PC-9 (cell line): ENCODE results near the gene ADAMTS12. TPM values are rescaled to one million over a fixed set of nuclear protein-coding genes. Genes with fewer than 3 reads are reported as not detected.

ENCODE experiments used
- BruUV-seq: library from RNA; stranded (reverse); fragments of 400-500 nt; replicated peaks from 2 replicates; lab custom pipeline; 2021; lab: Mats Ljungman, UMichigan
- CTCF ChIA-PET: fragments of 300-600 bp; sonication (Branson Sonifier 250); formaldehyde crosslinking; loops from one replicate; lab custom pipeline; 2022; ENCODE audit warnings: antibody characterized with exemption; lab: Charles Lee
- POLR2A ChIA-PET: fragments of 300-600 bp; sonication (Branson Sonifier 250); formaldehyde crosslinking; loops from one replicate; lab custom pipeline; 2022; ENCODE audit warnings: antibody characterized with exemption; ENCODE audit not compliant: unreplicated experiment; lab: Charles Lee
- DNase-seq, 2 experiments: peaks; one replicate each; pipeline versions ENCODE4 v3.0.0 to v3.0.0-alpha.2; 2015 to 2022; ENCODE audit warnings: mixed read lengths in 1 of 2
- H2AFZ ChIP-seq: fragments of 200-600 bp; sonication (generic); 2 replicates; pipeline ENCODE4 v1.8.1; 2017; ENCODE audit warnings: antibody characterized with exemption
- H3F3A ChIP-seq: fragments of 200-600 bp; sonication (generic); 2 replicates; pipeline ENCODE4 v1.8.1; 2017; ENCODE audit warnings: antibody characterized with exemption, mild to moderate bottlenecking, low read depth; ENCODE audit not compliant: insufficient read depth
- H3K27ac ChIP-seq: fragments of 200-600 bp; sonication (generic); 2 replicates; pipeline ENCODE4 v1.6.1; 2016; ENCODE audit warnings: mixed run types
- H3K27me3 ChIP-seq: fragments of 200-600 bp; sonication (generic); 2 replicates; pipeline ENCODE4 v1.6.1; 2016; ENCODE audit warnings: low read depth, mixed run types; ENCODE audit not compliant: insufficient read depth
- H3K36me3 ChIP-seq: fragments of 200-600 bp; sonication (generic); 2 replicates; pipeline ENCODE4 v1.6.1; 2016; ENCODE audit warnings: low read depth, mixed run types
- H3K4me1 ChIP-seq: fragments of 200-600 bp; sonication (generic); replicated peaks from 2 replicates; pipeline ENCODE4 v1.6.1; 2016; ENCODE audit warnings: mixed run types; ENCODE audit not compliant: insufficient read depth
- H3K4me2 ChIP-seq: fragments of 200-600 bp; sonication (generic); 2 replicates; pipeline ENCODE4 v1.6.1; 2017; ENCODE audit warnings: mixed run types
- H3K4me3 ChIP-seq: fragments of 200-600 bp; sonication (generic); 2 replicates; pipeline ENCODE4 v1.6.1; 2016; ENCODE audit warnings: mixed run types
- H3K79me2 ChIP-seq: fragments of 200-600 bp; sonication (generic); 2 replicates; pipeline ENCODE4 v1.6.1; 2017; ENCODE audit warnings: low read depth, mixed run types
- H3K9me2 ChIP-seq: fragments of 200-600 bp; sonication (generic); 2 replicates; pipeline ENCODE4 v1.8.1; 2017; ENCODE audit warnings: mild to moderate bottlenecking; ENCODE audit not compliant: insufficient read depth
- H3K9me3 ChIP-seq: fragments of 200-600 bp; sonication (generic); 2 replicates; pipeline ENCODE4 v1.8.1; 2016; ENCODE audit warnings: low read depth; ENCODE audit not compliant: insufficient read depth
- H4K20me1 ChIP-seq: fragments of 200-600 bp; sonication (generic); 2 replicates; pipeline ENCODE4 v1.8.1; 2017; ENCODE audit not compliant: insufficient read depth
- CTCF ChIP-seq: fragments of 200-600 bp; sonication (generic); conservative IDR thresholded peaks from 2 replicates; pipeline ENCODE4 v1.6.1; 2017; ENCODE audit warnings: mixed run types, antibody characterized with exemption, mild to moderate bottlenecking, moderate library complexity
- EZH2 ChIP-seq: fragments of 200-600 bp; sonication (generic); IDR thresholded peaks from 2 replicates; pipeline ENCODE4 v1.8.0; 2017; ENCODE audit warnings: antibody characterized with exemption, low read depth
- intact Hi-C: fragments of 100-400 bp; cut with micrococcal nuclease; formaldehyde crosslinking; loops from one replicate; pipeline ENCODE4 v1.10.0; 2022; ENCODE audit not compliant: unreplicated experiment
- total RNA-seq: library from RNA; stranded (reverse); gene quantifications from 2 replicates; pipeline ENCODE4 v1.2.3, GENCODE V29; 2021

ADAMTS12 gene
- total RNA-seq, 1 experiment from 2014 or later: 103 TPM

- Histone ChIP-seq H3K4me3 (no peak overlapping the region), H3K9me2 (no peaks in the 10 kb centered on the region), H3K9me3 (no peaks in the 10 kb centered on the region), H2AFZ (no peak overlapping the region), H4K20me1 (no peaks in the 10 kb centered on the region), H3K4me1 (no peaks in the 10 kb centered on the region), H3K4me2 (no peak overlapping the region), H3K27ac (no peak overlapping the region), H3K79me2 (no peaks in the 10 kb centered on the region), H3F3A (no peaks in the 10 kb centered on the region), H3K27me3 (no peaks in the 10 kb centered on the region), H3K36me3 (peaks cover 16% of the 10 kb centered on the region; the same call in 1 of the 2 replicates)
- CTCF ChIA-PET: interaction anchor here (0.6 kb wide), 1 partner anchor 64 kb away, joined by 3 read pairs; no protein-coding TSS in a partner anchor
- POLR2A ChIA-PET: no interaction called here
- BruUV-seq: no TSS peak
- DNase-seq: no peak
- intact Hi-C loops: no loop called here
- no peak for TF ChIP-seq CTCF
Measured at GRCh38 chr5:33536802-33537201, 355.0 kb downstream of the ADAMTS12 start.

- DNase-seq: no peak
Measured at GRCh38 chr5:33531824-33532223, 360.0 kb downstream of the ADAMTS12 start.

GRCh38 chr5:33531037-33531298, 360.8 kb downstream of the ADAMTS12 start:
- CTCF ChIA-PET: no interaction called here
- no peaks in the 10 kb centered on the region for H3F3A ChIP-seq
- H3K9me2 ChIP-seq: no peaks in the 10 kb centered on the region
- H4K20me1 ChIP-seq: no peaks in the 10 kb centered on the region
- no peak overlapping the region for H2AFZ ChIP-seq
- no peaks in the 10 kb centered on the region for H3K27me3 ChIP-seq
- peaks cover 14% of the 10 kb centered on the region; the same call in 1 of the 2 replicates for H3K36me3 ChIP-seq
- intact Hi-C loops: no loop called here
- no peak for DNase-seq
- H3K4me3 ChIP-seq: no peak overlapping the region
- H3K27ac ChIP-seq: no peak overlapping the region
- no TSS peak for BruUV-seq
- no peak overlapping the region for H3K4me2 ChIP-seq
- H3K9me3 ChIP-seq: no peaks in the 10 kb centered on the region
- TF ChIP-seq EZH2: no peak
- no peak for TF ChIP-seq CTCF
- no peaks in the 10 kb centered on the region for H3K4me1 ChIP-seq
- no peaks in the 10 kb centered on the region for H3K79me2 ChIP-seq
- POLR2A ChIA-PET: no interaction called here

More at GRCh38 chr5:33531824-33532223, 360.0 kb downstream of the ADAMTS12 start:
- no peaks in the 10 kb centered on the region for H4K20me1 ChIP-seq
- H3K36me3 ChIP-seq: peaks cover 14% of the 10 kb centered on the region; the same call in 1 of the 2 replicates
- H3K79me2 ChIP-seq: no peaks in the 10 kb centered on the region
- H3K27me3 ChIP-seq: no peaks in the 10 kb centered on the region
- no peaks in the 10 kb centered on the region for H3F3A ChIP-seq
- H3K4me2 ChIP-seq: no peak overlapping the region
- H3K4me3 ChIP-seq: no peak overlapping the region
- H3K27ac ChIP-seq: no peak overlapping the region
- H3K9me2 ChIP-seq: no peaks in the 10 kb centered on the region
- no peaks in the 10 kb centered on the region for H3K4me1 ChIP-seq
- CTCF ChIA-PET: no interaction called here
- H2AFZ ChIP-seq: no peak overlapping the region
- POLR2A ChIA-PET: no interaction called here
- BruUV-seq: no TSS peak
- no peak for TF ChIP-seq EZH2
- TF ChIP-seq CTCF: no peak
- no peaks in the 10 kb centered on the region for H3K9me3 ChIP-seq
- intact Hi-C loops: no loop called here
